ENCODE data around the gene NPVF.

- no peak for TF ChIP-seq CTCF (IDR thresholded peaks at IDR 0.05; ENCODE audit: low read depth, low read length, missing input control)
- no peak for TF ChIP-seq HNF4G (IDR thresholded peaks at IDR 0.05)
- no peak for TF ChIP-seq REST (IDR thresholded peaks at IDR 0.05)
- no peak for TF ChIP-seq TAF1 (conservative IDR thresholded peaks at IDR 0.05)
- no peak for TF ChIP-seq ZBTB33 (IDR thresholded peaks at IDR 0.05)
- TF ChIP-seq YY1 (IDR thresholded peaks at IDR 0.05), result no peak
- no peak for TF ChIP-seq ATF3 (IDR thresholded peaks at IDR 0.05)
Measured at GRCh38 chr7:25256333-25256819, 28.1 kb upstream of the NPVF start.

All from liver (tissue), 3 donors.